Left lobe of liver (tissue), 2 donors: ENCODE measurements around the gene PRKAG3. TPM values are rescaled to one million over a fixed set of nuclear protein-coding genes. Genes with fewer than 3 reads are reported as not detected.

Experiments used
- ATAC-seq: fragments of 200-7000 bp; cut with Tn5 transposase; one replicate; pipeline ENCODE4 v1.9.1; 2020; ENCODE audit warnings: mild to moderate bottlenecking, moderate library complexity
- DNase-seq: peaks from one replicate; pipeline ENCODE4 v3.0.0-alpha.2; 2020; ENCODE audit warnings: low spot score
- total RNA-seq: library from RNA; stranded (reverse); gene quantifications from one replicate; pipeline ENCODE4 v1.2.1, GENCODE V29; 2021
- donor health status: DM: no; HTN: no; CAD: no; lungs with moderate emphysema.
- donor health status: DM: no; HTN: yes; CAD: no.

PRKAG3 gene
- not detected for total RNA-seq

DNA sequence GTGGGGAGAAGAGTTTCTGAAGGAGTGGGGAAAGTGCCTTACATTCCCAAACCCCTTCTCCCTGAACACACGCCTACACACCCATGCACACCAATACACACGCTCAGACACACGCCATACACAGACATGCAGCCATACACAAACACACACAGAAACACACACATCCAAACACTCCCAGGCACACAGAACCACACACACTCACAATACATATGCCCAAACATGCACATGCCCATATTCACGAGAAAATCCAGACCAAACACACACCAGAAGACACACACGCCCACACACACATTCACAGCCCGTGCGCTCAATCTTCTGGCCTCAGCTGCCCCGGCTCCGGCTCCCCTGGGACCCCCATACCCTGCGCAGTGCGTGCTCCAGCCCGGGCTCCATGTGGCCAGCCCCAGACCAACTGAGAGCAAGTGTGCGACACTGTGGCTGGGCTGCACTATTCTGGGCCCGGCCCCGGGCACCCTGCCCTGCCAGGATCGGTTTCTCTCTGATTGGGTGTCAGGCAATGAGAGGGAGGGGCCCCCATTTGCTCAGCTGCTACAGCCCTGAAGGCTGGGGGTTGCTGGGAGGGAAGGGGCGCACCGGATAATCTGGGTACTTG, at the start of gene PRKAG3:
PRKAG3 (minus strand) TSS at position 426 of the 613 bp plus-strand sequence.
- ATAC-seq = no peak
- DNase-seq = no peak

DNA sequence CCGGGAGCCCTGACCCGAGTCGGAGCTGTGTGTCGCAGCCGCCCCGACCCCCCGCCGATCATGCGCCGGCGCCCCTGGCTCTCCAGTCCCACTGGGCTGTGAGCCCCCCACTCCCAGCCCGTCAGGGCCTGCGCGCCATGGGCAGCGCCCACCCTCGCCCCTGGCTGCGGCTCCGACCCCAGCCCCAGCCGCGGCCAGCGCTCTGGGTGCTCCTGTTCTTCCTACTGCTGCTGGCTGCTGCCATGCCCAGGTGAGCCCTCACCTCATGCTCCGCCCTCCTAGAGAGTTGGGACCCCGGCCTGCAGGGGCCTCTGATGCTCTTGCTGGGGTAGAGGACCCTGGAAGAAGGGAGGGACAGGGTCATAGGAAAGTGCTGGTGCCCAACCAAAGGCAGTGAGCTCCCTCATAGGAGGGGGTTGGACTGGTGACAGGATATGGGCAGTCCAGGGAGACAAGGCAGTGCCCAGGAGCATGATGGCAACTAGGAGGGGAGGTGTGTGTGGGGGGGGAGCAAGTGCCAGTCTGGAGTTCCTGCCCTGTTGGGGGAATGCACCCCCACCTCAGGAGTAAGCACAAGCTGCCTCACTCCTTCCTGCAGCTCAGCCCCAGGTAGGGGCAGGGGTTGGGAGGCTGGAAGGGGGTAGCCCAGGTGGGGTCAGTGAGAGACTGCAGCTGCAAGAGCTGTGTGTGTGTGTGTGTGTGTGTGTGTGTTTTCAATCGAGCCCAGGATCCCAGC, 49.4 kb upstream of the PRKAG3 start:
- DNase-seq (no peak), ATAC-seq (no peak)

DNA sequence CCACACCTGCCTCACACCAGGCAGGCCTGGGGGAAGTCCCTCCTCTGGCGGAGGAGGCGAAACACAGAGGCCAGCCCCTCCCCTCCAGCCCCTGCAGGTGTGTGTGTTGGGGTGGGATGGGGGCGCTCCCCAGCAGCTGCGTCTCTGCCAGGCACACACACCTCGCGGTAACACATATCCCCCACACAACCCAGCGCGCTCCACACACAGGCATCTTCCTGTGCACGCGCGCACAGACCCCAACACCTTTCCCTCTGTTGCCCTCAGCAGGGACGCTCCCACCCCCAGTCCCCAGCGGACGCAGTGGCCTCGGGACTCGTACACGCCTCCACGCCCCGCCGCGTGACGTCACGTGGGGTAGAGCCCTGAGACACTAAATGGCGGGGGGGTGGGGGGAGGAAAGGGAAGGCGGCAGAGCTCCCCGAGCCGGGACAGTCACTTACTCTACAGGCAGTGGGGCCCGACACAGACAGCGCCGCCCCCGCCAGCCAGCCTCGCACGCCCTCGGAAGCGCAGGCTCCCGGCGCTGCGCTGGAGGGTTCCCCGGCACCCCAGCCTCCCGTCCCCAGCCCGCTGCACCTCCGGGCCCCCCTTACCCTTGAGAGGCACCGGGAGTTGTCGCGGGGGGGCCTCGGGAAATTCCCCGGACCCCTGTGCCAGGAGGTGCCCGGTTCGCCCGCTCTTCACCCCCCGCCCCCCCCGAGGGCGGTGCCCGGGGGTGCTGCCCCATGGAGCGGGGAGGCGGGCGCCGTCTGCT, 48.7 kb upstream of the PRKAG3 start, which contains the start of gene WNT10A:
WNT10A (plus strand) TSS at position 751 of the 757 bp plus-strand sequence. CDS start 144 bp downstream, outside the sequence.
- ATAC-seq (no peak), DNase-seq (no peak)

DNA sequence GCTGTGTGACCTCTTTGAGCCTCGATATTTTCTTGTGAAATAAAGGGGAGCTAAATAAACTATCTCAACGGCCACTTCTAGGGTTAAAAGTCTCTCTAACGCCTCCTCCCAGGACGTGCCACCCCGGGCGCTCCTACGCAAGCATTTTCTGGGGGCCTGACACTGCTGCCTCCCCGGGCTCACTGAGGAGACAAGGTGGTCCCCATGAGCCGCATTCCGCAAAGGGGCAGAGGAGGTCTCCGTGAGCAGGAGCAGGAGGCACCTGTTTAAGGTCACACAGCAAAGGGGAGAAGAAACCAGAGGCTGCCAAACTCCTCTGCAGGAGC, 48.1 kb upstream of the PRKAG3 start:
- ATAC-seq = no peak
- no peak for DNase-seq

DNA sequence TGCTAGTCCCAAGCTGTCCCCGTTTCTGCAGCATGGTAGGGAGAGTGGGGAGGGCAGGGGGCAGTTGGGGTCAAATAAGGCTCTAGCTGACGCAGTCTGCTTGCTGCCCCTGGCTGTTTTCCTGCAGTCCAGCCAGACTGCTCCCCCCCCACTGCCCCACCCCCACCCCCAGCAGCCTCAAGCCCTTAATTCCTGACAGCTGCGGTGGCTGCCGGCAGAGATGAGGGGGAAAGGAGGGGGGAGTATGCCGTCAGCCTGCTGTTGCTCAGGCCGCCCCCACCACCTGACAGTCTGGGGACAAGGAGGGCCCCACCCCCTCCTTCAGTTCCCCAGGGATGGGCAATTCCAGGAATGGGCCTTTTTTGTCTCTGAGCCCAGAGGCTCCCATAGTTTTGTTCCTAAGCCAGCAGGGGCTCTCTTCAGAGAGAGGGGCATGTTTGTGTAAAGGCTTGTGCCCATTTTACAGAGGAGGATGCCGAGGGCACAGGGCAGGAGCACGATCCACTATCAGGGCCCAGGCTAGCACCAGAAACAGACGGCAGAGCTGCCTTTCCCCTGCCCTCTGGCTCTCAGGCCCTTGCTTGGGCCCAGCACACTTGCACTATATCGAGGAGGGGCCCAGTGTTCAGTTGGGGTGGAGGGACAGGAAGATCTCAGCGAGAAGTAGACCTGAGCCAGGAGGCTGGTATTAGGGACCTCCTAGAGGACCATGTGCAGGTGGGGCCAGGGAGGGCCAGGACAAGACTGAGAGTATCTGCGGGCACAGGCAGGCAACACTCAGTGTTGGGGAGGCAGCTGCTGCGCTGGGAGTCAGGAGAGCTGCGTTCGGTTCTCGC, 47.5 kb upstream of the PRKAG3 start:
- DNase-seq (no peak), ATAC-seq (no peak)

DNA sequence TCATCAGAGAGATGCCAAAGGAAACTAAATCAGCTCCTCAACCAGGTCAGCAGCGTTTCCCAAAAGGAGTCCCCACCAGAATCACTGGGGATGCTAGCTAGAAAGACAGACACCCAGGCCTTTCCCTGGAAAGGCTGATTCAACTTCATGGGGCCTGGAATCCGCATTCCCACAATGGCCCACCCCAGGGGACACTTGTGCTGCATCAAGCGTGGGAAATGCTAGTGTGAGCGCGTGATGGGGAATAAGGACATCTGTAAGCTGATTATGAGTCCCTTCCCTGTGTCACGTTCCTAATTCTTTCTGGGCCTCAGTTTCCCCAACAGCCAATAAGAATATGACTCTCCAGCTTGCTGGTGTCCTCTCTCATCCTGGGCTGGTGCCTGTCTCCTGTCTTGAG, 46.9 kb upstream of the PRKAG3 start:
- ATAC-seq = no peak
- DNase-seq = no peak

DNA sequence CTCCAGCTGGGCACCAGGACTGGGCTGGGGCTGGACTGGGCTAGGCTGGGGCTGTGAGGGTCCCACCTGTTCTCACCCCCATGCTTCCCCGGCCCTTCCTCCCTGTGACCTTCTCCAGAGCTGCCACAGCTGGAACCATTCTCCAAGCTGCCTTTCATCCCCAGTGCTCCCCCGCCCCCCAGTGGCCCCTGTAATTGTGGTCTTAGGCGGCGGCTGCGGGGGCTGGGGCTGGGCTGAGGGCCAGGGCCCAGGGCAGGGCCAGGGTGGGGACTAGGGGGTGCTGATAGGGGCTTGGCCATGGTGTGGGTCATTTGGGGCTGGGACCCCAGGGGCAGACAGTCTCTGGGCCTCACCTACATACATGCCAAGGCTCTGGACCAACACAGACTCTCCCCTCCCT, 46.3 kb upstream of the PRKAG3 start:
- ATAC-seq = no peak
- DNase-seq = no peak

DNA sequence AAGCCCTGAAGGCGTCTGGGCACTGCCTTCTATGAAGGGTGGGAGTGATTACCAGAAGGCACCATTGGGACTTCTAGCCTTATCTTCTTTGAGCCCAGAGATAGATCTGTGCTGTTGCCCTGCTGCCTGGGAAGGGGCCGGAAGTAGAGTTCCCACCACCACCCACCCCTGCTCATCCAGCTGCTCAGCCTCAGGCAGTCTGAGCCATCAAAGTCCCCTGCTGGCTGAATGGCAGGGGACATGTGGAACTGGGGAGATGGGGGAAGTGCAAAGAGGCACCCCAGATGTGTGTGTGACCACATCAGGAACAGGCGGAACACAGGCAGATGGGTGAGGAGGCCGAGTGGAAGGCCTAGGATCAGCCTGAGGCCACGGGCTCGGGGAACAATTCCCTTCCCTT, 45.7 kb upstream of the PRKAG3 start:
- DNase-seq (no peak), ATAC-seq (no peak)

DNA sequence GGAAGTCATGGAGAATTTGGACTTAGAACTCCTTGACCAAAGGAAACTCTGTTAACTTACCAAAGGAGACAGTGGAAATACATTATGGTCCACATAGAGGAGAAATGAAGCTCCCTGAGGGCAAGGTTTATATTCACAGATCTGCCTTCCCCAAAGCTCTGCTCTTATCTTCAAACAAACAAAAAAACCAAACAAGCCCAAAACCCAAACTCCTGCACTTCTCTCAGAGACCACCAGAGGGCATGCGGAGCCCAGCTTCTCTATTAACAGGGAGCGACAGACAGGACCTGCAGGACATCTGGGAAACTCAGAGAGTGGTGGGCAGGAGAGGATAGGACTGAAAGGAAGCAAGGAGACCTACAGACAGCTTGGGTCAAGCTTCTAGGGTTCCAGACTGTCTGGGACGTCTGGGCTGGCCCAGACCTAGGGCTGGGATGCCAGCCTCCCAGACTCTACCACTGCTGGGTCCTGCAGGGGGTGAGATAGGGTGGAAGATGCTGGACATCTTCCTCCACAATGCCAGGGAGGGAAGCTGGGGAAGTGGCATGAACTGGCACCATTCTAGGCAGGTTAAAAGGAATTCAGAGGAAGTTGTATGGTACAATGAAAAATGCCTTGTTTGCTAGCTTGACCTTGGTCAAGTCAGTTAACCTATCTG, 45.1 kb upstream of the PRKAG3 start:
- DNase-seq (peak; percentile 62), ATAC-seq (peak; percentile 85)

DNA sequence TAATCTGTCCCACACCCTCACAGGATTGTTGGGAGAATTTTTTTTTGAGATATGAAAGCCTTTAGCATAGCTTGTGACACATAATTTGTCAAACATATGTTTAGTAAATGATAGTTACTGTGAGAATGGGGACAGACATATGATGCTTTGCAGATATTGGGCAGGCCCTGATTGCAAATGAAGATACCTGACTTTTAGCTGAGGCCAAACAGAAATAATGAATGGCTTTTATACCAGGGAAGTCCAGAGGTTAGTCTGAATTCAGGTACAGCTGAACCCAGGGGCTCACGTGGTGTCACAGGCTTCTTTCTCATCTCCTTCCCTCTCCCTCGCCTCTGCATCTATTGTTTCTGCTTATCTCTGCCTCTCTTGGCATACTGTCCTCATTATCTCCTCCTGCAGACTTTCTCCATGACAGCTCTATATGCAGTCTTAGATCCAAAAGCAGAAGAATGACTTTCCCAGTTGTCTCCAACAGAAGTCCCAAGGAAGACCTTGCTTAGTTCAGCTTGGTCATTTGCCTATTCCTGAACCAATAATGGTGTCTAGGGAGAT, 44.2 kb upstream of the PRKAG3 start:
- ATAC-seq (no peak), DNase-seq (no peak)

DNA sequence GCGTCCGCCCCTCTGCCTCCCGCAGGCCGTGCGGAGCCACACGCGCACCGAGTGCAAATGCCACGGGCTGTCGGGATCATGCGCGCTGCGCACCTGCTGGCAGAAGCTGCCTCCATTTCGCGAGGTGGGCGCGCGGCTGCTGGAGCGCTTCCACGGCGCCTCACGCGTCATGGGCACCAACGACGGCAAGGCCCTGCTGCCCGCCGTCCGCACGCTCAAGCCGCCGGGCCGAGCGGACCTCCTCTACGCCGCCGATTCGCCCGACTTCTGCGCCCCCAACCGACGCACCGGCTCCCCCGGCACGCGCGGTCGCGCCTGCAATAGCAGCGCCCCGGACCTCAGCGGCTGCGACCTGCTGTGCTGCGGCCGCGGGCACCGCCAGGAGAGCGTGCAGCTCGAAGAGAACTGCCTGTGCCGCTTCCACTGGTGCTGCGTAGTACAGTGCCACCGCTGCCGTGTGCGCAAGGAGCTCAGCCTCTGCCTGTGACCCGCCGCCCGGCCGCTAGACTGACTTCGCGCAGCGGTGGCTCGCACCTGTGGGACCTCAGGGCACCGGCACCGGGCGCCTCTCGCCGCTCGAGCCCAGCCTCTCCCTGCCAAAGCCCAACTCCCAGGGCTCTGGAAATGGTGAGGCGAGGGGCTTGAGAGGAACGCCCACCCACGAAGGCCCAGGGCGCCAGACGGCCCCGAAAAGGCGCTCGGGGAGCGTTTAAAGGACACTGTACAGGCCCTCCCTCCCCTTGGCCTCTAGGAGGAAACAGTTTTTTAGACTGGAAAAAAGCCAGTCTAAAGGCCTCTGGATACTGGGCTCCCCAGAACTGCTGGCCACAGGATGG, 42.0 kb upstream of the PRKAG3 start:
- DNase-seq = no peak
- ATAC-seq = peak; percentile 35

DNA sequence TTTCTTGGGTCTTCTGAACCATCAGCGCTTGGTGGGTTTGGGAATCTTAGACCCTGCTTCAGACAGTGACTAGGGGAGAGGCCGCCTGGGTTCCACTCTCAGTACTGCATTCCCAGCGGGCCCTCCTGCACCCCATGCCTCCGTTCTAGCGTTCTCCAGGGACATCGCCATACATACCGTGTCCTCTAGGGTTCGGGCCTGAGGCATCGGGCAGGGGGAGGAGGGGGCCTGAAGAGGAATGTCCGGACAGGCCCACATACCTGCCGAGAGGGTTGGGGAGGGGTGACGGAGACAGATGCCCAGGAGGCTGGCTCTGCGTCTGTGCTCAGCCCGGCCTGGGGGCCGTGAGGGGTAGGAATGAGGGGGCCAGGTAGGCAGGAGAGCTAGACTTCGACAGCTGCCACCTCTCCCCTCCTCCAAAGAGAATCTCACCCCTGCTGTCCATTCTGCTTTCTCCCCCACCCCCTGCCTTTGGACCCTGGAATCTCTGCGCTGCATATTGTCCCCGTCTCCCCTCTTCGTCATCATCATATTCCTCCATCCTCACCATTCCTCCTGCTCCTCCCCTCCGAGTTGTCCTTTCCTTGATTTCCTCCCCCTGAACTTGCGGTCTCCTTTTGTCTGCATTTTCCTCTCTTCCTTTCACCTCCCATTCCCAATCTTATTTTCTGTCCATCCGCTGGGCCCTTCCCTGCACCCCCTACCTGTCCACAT, 41.2 kb upstream of the PRKAG3 start:
- no peak for ATAC-seq
- no peak for DNase-seq

DNA sequence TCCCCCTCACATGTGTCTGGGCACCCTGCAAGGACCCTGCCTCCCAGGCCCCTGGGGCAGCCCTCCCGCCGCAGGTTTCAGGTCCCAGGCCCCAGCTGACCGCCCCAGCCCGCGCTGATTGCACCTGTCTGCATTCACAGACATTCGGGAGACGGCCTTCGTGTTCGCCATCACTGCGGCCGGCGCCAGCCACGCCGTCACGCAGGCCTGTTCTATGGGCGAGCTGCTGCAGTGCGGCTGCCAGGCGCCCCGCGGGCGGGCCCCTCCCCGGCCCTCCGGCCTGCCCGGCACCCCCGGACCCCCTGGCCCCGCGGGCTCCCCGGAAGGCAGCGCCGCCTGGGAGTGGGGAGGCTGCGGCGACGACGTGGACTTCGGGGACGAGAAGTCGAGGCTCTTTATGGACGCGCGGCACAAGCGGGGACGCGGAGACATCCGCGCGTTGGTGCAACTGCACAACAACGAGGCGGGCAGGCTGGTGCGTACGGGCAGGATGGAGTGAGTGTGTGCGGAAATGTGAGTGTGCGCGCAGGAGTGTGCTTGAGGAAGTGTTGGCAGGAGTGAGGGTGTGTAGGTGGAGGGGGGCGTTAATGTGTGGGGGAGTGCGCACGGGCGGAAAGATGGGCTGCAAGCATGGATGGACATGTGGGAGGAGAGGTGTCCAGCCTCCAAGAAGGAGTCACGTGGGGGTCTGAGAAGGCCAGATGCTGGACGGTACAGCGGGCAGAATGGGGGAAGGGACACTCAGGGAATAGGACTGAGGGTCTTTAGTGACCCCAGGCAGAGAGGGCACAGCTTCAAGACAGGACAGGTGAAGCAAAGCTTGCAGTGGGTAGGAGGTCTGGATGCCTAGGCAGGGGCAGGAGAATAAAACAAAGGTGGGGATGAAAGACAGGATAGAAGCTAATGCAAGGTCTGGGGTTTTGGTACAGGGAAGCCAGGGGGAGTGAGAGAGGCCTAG, 40.0 kb upstream of the PRKAG3 start:
- ATAC-seq (no peak), DNase-seq (no peak)

DNA sequence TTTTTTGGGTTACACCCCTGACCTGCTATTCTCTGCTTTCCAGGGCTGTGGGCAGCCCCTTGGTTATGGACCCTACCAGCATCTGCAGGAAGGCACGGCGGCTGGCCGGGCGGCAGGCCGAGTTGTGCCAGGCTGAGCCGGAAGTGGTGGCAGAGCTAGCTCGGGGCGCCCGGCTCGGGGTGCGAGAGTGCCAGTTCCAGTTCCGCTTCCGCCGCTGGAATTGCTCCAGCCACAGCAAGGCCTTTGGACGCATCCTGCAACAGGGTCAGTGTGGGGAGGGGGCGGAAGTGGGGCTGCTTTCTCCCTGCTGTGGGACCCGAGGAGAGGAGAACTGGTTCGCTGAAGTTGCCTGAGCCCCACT, 39.4 kb upstream of the PRKAG3 start:
- no peak for ATAC-seq

DNA sequence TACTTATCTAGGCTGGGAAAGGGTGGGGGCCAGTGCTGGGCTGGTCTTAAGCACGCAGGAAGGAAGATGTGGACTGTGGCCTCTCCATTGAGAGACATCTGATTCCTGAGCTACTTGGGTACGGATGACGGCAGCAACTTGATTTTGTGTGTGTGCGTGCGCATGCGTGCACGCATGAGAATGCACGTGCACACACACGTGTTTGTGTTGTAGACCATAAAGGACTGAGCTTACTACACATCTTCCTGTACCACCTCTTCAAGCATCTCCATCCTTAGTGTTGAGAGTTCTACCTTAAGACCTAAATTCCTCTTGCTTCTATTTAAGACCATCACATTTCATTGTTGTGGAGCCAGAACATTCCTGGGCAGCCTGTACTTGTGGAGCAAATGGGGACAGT, 37.5 kb upstream of the PRKAG3 start:
- DNase-seq (no peak), ATAC-seq (no peak)

More for the DNA sequence above, 39.4 kb upstream of the PRKAG3 start:
- DNase-seq = no peak

DNA sequence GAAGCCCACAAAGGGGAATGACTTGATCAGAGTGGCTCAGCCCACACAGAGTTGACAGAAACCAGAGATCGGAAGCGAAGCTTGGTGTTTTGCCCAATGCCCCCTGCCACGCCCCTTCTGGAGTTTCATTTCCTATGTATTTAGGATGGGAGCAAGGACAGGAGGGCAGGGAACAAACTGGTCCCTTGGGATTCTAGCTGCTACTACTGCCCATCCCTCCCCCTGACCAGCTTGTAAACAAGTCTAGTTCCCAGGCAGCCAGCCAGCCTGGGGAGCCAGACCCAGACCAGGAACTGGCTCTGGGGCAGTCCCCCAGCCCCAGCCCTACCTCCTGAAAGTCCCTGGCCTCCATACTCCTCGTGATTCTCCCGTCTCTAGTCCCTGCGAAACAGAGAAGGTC, 36.3 kb upstream of the PRKAG3 start:
- ATAC-seq (no peak), DNase-seq (no peak)

DNA sequence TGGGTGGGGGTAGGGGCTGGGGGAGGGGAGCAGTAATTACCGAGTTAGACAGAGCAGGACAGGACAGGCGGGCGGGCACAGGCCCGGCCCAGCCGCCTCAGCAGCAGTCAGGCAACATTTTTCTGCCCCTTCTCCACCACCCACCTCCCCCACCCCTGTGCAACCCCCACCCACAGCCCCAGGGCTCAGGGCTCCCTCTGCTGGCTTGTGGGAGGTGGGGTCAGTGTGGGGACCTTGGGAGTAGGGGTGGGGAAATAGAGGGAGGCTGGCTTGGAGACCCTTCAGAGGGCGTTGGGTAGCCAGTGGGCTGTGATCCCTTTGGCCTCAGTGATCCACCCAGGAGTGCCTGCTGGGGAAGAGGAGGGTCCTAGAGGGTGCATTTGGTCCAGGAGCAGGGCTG, 34.4 kb upstream of the PRKAG3 start:
- DNase-seq (no peak), ATAC-seq (no peak)

DNA sequence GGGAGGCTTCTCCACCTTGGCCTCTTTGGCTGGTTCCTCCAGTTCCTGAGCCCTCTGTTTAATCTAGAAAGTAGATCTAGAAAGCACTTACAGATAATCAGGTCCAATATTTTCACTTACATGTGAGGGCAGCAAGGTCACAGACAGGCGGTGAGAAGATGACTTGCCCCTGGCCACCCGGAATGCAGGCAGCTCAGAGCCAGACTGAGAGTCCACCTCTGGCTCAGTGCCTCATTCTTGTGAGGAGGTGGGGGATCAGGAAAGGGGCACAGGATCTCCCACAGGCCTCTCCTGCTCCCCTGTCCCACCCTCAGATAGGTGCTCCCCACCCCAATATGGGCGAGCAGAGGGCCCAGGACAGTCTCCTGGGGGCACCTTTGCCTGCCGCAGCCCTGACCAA, 33.8 kb upstream of the PRKAG3 start:
- no peak for ATAC-seq
- no peak for DNase-seq
